NK-92 (cell line): ENCODE data around the gene ADH1B.
"Not testable (repeated sequence)": the region's sequence is repeated elsewhere in the genome, so short reads cannot be mapped to it uniquely, and the experiment has no call there.

ENCODE experiments used
- DNase-seq: peaks from one replicate; lab custom pipeline; 2025; ENCODE audit not compliant: unreplicated experiment; lab: John Stamatoyannopoulos, UW

The ADH1B gene

GRCh38 chr4:99321241-99322191 is at the start of gene ADH1B:
ADH1B (minus strand) TSS chr4:99321401; CDS start chr4:99321331, 70 bp downstream.
- DNase-seq, result no peak

GRCh38 chr4:99367817-99368216 is 46.6 kb upstream of the ADH1B start:
- DNase-seq, result not testable (repeated sequence)

GRCh38 chr4:99366491-99366890 is 45.3 kb upstream of the ADH1B start:
- no peak for DNase-seq

GRCh38 chr4:99362768-99363167 is 41.6 kb upstream of the ADH1B start:
- DNase-seq, result no peak

GRCh38 chr4:99361899-99362275 is 40.7 kb upstream of the ADH1B start:
- no peak for DNase-seq

GRCh38 chr4:99361268-99361898 is 40.2 kb upstream of the ADH1B start:
- no peak for DNase-seq

GRCh38 chr4:99359480-99360204 is 38.4 kb upstream of the ADH1B start:
- no peak for DNase-seq

GRCh38 chr4:99357948-99358347 is 36.7 kb upstream of the ADH1B start:
- no peak for DNase-seq

- DNase-seq, result no peak
These were observed 35.8 kb upstream of the ADH1B start for GRCh38 chr4:99356992-99357391.

- not testable (repeated sequence) for DNase-seq
These were observed 34.9 kb upstream of the ADH1B start for GRCh38 chr4:99356149-99356548.

- no peak for DNase-seq
These were observed 31.7 kb upstream of the ADH1B start, which contains the start of gene ADH1C for GRCh38 chr4:99352602-99353537. ADH1C (minus strand) TSS chr4:99352746; CDS start chr4:99352675, 71 bp downstream.

GRCh38 chr4:99351487-99351886 is 30.3 kb upstream of the ADH1B start:
- no peak for DNase-seq

GRCh38 chr4:99349338-99349737 is 28.1 kb upstream of the ADH1B start:
- no peak for DNase-seq

- not testable (repeated sequence) for DNase-seq
These were observed 21.4 kb upstream of the ADH1B start for GRCh38 chr4:99342624-99343023.

- no peak for DNase-seq
These were observed 20.2 kb upstream of the ADH1B start for GRCh38 chr4:99341426-99341825.

GRCh38 chr4:99339172-99339571 is 18.0 kb upstream of the ADH1B start:
- no peak for DNase-seq

- no peak for DNase-seq
These were observed 15.4 kb upstream of the ADH1B start for GRCh38 chr4:99336553-99336952.

- no peak for DNase-seq
These were observed 13.7 kb upstream of the ADH1B start for GRCh38 chr4:99334880-99335279.

GRCh38 chr4:99330648-99331047 is 9.4 kb upstream of the ADH1B start:
- DNase-seq, result no peak

- DNase-seq, result no peak
These were observed 8.7 kb upstream of the ADH1B start for GRCh38 chr4:99329876-99330275.
